H54 (cell line): ENCODE results near the gene DCC.

Experiments used
- DNase-seq: peaks from one replicate; pipeline ENCODE4 v3.0.0; 2011; ENCODE audit warnings: low spot score, mixed read lengths; ENCODE audit not compliant: insufficient read length
- FAIRE-seq: peaks from 3 replicates; lab custom pipeline; 2011; peaks lifted over from hg19 to GRCh38; lab: Jason Lieb, UNC
- POLR2A ChIP-seq: IDR thresholded peaks from 2 replicates; pipeline ENCODE4 v1.6.1; 2011; ENCODE audit warnings: low read depth, mild to moderate bottlenecking, low read length

DCC gene

GRCh38 chr18:53553030-53553429 is 1213.0 kb downstream of the DCC start:
- TF ChIP-seq POLR2A, result no peak
- no peak for FAIRE-seq
- no peak for DNase-seq

GRCh38 chr18:53556450-53556849 is 1216.5 kb downstream of the DCC start:
- DNase-seq, result no peak
- no peak for FAIRE-seq
- no peak for TF ChIP-seq POLR2A

- no peak for DNase-seq
- TF ChIP-seq POLR2A, result no peak
- FAIRE-seq, result no peak
Measured at GRCh38 chr18:53560546-53560945, 1220.5 kb downstream of the DCC start.

- FAIRE-seq, result no peak
- TF ChIP-seq POLR2A, result no peak
- DNase-seq, result no peak
Measured at GRCh38 chr18:53566626-53567025, 1226.6 kb downstream of the DCC start.

GRCh38 chr18:53567929-53568574 is 1228.1 kb downstream of the DCC start:
- no peak for DNase-seq
- no peak for TF ChIP-seq POLR2A
- FAIRE-seq, result no peak
